IMR-90 (cell line): ENCODE measurements around the gene EHBP1L1.

Experiments
- POLR2A ChIP-seq: IDR thresholded peaks from 2 replicates; pipeline ENCODE4 v1.6.1; 2012; ENCODE audit warnings: mild to moderate bottlenecking, low read depth, low read length
- TF ChIP-seq, protein P1 (sequence below): conservative IDR thresholded peaks from 2 replicates; pipeline ENCODE4 v1.5.1; 2012; ENCODE audit warnings: mild to moderate bottlenecking, low read depth, low read length, improper control_type of control experiment

GRCh38 chr11:65595543-65596281 is 19.9 kb downstream of the EHBP1L1 start, which contains the start of gene KCNK7:
- TF ChIP-seq, protein P1, sequence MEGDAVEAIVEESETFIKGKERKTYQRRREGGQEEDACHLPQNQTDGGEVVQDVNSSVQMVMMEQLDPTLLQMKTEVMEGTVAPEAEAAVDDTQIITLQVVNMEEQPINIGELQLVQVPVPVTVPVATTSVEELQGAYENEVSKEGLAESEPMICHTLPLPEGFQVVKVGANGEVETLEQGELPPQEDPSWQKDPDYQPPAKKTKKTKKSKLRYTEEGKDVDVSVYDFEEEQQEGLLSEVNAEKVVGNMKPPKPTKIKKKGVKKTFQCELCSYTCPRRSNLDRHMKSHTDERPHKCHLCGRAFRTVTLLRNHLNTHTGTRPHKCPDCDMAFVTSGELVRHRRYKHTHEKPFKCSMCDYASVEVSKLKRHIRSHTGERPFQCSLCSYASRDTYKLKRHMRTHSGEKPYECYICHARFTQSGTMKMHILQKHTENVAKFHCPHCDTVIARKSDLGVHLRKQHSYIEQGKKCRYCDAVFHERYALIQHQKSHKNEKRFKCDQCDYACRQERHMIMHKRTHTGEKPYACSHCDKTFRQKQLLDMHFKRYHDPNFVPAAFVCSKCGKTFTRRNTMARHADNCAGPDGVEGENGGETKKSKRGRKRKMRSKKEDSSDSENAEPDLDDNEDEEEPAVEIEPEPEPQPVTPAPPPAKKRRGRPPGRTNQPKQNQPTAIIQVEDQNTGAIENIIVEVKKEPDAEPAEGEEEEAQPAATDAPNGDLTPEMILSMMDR, result no peak
- TF ChIP-seq POLR2A, result 0 out of 2 replicates have a peak, but pooled peaks have one; percentile 19
